IMR-90 (cell line): ENCODE measurements around the gene ZNF410.
"Not testable (repeated sequence)": the region's sequence is repeated elsewhere in the genome, so short reads cannot be mapped to it uniquely, and the experiment has no call there.

Experiments used
- BHLHE40 ChIP-seq: fragments of 150-350 bp; IDR thresholded peaks from 2 replicates; pipeline ENCODE4 v1.6.1; 2016; ENCODE audit warnings: mild to moderate bottlenecking, low read depth, low read length
- CHD1 ChIP-seq: IDR thresholded peaks from 2 replicates; pipeline ENCODE4 v1.6.1; 2012; ENCODE audit warnings: low read depth, low read length, improper control_type of control experiment
- FOS ChIP-seq: fragments of 150-350 bp; IDR thresholded peaks from 2 replicates; pipeline ENCODE4 v1.6.1; 2016; ENCODE audit warnings: low read depth, low read length
- MXI1 ChIP-seq: IDR thresholded peaks from 2 replicates; pipeline ENCODE4 v1.6.1; 2012; ENCODE audit warnings: low read depth, mild to moderate bottlenecking, low read length, moderate library complexity, borderline replicate concordance
- NFE2L2 ChIP-seq: fragments of 150-350 bp; IDR thresholded peaks from 2 replicates; pipeline ENCODE4 v1.6.1; 2016; ENCODE audit warnings: low read depth, mild to moderate bottlenecking, low read length
- POLR2A ChIP-seq: IDR thresholded peaks from 2 replicates; pipeline ENCODE4 v1.6.1; 2012; ENCODE audit warnings: mild to moderate bottlenecking, low read depth, low read length
- RAD21 ChIP-seq: IDR thresholded peaks from 2 replicates; pipeline ENCODE4 v1.6.1; 2012; ENCODE audit warnings: low read length, improper control_type of control experiment
- RCOR1 ChIP-seq: IDR thresholded peaks from 2 replicates; pipeline ENCODE4 v1.6.1; 2012; ENCODE audit warnings: mild to moderate bottlenecking, low read length, improper control_type of control experiment; ENCODE audit not compliant: insufficient replicate concordance
- RFX5 ChIP-seq: IDR thresholded peaks from 2 replicates; pipeline ENCODE4 v1.8.0; 2012; ENCODE audit warnings: low read depth, mild to moderate bottlenecking, low read length, moderate library complexity
- SMC3 ChIP-seq: fragments of 150-350 bp; IDR thresholded peaks from 2 replicates; pipeline ENCODE4 v1.6.1; 2016; ENCODE audit warnings: low read depth, mild to moderate bottlenecking, antibody characterized with exemption, low read length, moderate library complexity
- USF2 ChIP-seq: fragments of 150-350 bp; IDR thresholded peaks from 2 replicates; pipeline ENCODE4 v1.6.1; 2017; ENCODE audit warnings: mild to moderate bottlenecking, antibody characterized with exemption, low read length, low read depth
- TF ChIP-seq, protein P1 (sequence below): conservative IDR thresholded peaks from 2 replicates; pipeline ENCODE4 v1.5.1; 2012; ENCODE audit warnings: mild to moderate bottlenecking, low read depth, low read length, improper control_type of control experiment

DNA sequence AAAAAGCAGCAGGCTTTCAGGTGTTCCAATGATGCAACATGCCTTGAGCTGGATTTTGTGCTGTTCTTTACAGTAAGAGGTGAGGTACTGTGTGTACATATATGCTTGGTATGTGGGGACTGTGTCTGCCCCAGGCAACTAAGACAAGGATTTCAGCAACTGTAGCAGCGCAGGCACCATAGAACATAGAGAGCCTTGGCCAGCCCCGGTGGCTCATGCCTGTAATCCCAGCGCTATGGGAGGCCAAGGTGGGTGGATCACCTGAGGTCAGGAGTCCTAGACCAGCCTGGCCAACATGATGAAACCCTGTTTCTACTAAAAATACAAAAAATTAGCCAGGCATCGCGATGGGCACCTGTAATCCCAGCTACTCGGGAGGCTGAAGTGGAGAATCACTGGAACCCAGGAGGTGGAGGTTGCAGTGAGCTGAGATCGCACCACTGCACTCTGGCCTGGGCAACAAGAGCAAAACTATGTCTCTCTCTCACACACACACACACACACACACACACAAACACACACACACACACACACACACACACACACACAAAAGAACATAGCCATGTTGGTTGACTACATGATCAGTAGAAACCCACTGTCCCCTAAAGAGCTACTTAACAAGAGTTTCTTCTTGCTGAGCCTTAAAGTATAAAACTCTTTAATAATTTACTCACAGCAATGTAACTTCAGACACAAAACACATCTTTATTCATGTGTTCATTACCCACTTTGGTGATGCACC lies 48.2 kb upstream of the ZNF410 start:
- not testable (repeated sequence) for TF ChIP-seq POLR2A, NFE2L2, MXI1, SMC3, BHLHE40, USF2, RAD21, CHD1, FOS, RCOR1, RFX5
- TF ChIP-seq, protein P1, sequence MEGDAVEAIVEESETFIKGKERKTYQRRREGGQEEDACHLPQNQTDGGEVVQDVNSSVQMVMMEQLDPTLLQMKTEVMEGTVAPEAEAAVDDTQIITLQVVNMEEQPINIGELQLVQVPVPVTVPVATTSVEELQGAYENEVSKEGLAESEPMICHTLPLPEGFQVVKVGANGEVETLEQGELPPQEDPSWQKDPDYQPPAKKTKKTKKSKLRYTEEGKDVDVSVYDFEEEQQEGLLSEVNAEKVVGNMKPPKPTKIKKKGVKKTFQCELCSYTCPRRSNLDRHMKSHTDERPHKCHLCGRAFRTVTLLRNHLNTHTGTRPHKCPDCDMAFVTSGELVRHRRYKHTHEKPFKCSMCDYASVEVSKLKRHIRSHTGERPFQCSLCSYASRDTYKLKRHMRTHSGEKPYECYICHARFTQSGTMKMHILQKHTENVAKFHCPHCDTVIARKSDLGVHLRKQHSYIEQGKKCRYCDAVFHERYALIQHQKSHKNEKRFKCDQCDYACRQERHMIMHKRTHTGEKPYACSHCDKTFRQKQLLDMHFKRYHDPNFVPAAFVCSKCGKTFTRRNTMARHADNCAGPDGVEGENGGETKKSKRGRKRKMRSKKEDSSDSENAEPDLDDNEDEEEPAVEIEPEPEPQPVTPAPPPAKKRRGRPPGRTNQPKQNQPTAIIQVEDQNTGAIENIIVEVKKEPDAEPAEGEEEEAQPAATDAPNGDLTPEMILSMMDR, result not testable (repeated sequence)
